Measurements from ENCODE around the gene CHST11. TPM values are rescaled to one million over a fixed set of nuclear protein-coding genes. Genes with fewer than 3 reads are reported as not detected.

CHST11 gene
- total and polyA plus RNA-seq, 2 donors from 2014 or later: 2.0 to 23.3 TPM

- intact Hi-C loops (cut with DNase I): no loop called here
- H3K9me3 ChIP-seq (ENCODE audit: control insufficient read depth in 2 of 3, insufficient read depth in 1 of 3, low read length in 3 of 3): no peaks in the 10 kb centered on the region
- FAIRE-seq (no peak), DNase-seq (no peak)
- H3K36me3 ChIP-seq (ENCODE audit: control insufficient read depth in 2 of 3, insufficient read depth in 3 of 3, low read length in 3 of 3): no peaks in the 10 kb centered on the region
- H3K4me1 ChIP-seq (ENCODE audit: control insufficient read depth in 2 of 3, insufficient read depth in 2 of 3, low read depth in 1 of 3, low read length in 3 of 3): no peaks in the 10 kb centered on the region
- no peak overlapping the region for H3K27ac ChIP-seq (ENCODE audit: low read depth in 2 of 2, low read length in 2 of 2)
- H3K27me3 ChIP-seq (ENCODE audit: control insufficient read depth, insufficient read depth, low read length): no peaks in the 10 kb centered on the region
- no peak overlapping the region for H3K9ac ChIP-seq (ENCODE audit: low read length in 3 of 3)
- no peak overlapping the region for H3K4me3 ChIP-seq (ENCODE audit: low read length in 3 of 3)
- no peak for TF ChIP-seq CTCF (IDR thresholded peaks at IDR 0.05; ENCODE audit: borderline replicate concordance, extremely low read depth, insufficient read depth)
Measured at GRCh38 chr12:104508752-104509446, 52.2 kb downstream of the CHST11 start.

- Histone ChIP-seq H3K27me3 (ENCODE audit: control insufficient read depth, insufficient read depth, low read length) (no peaks in the 10 kb centered on the region), H3K27ac (ENCODE audit: low read depth in 2 of 2, low read length in 2 of 2) (no peak overlapping the region), H3K9me3 (ENCODE audit: control insufficient read depth in 2 of 3, insufficient read depth in 1 of 3, low read length in 3 of 3) (no peaks in the 10 kb centered on the region), H3K9ac (ENCODE audit: low read length in 3 of 3) (no peak overlapping the region), H3K4me1 (ENCODE audit: control insufficient read depth in 2 of 3, insufficient read depth in 2 of 3, low read depth in 1 of 3, low read length in 3 of 3) (no peaks in the 10 kb centered on the region), H3K36me3 (ENCODE audit: control insufficient read depth in 2 of 3, insufficient read depth in 3 of 3, low read length in 3 of 3) (no peaks in the 10 kb centered on the region), H3K4me3 (ENCODE audit: low read length in 3 of 3) (no peak overlapping the region)
- no peak for FAIRE-seq
- DNase-seq: no peak
- no peak for TF ChIP-seq CTCF (IDR thresholded peaks at IDR 0.05; ENCODE audit: borderline replicate concordance, extremely low read depth, insufficient read depth)
- intact Hi-C loops (cut with DNase I): no loop called here
Measured at GRCh38 chr12:104510145-104510872, 53.6 kb downstream of the CHST11 start.

- no peaks in the 10 kb centered on the region for H3K36me3 ChIP-seq (ENCODE audit: control insufficient read depth in 2 of 3, insufficient read depth in 3 of 3, low read length in 3 of 3)
- FAIRE-seq: no peak
Measured at GRCh38 chr12:104510873-104511440, 54.2 kb downstream of the CHST11 start.

More at GRCh38 chr12:104510873-104511440, 54.2 kb downstream of the CHST11 start:
- no peaks in the 10 kb centered on the region for H3K9me3 ChIP-seq (ENCODE audit: control insufficient read depth in 2 of 3, insufficient read depth in 1 of 3, low read length in 3 of 3)
- H3K4me3 ChIP-seq (ENCODE audit: low read length in 3 of 3): no peak overlapping the region
- no peak for TF ChIP-seq CTCF (IDR thresholded peaks at IDR 0.05; ENCODE audit: borderline replicate concordance, extremely low read depth, insufficient read depth)
- H3K9ac ChIP-seq (ENCODE audit: low read length in 3 of 3): no peak overlapping the region
- no peaks in the 10 kb centered on the region for H3K4me1 ChIP-seq (ENCODE audit: control insufficient read depth in 2 of 3, insufficient read depth in 2 of 3, low read depth in 1 of 3, low read length in 3 of 3)
- no peak for DNase-seq
- no peaks in the 10 kb centered on the region for H3K27me3 ChIP-seq (ENCODE audit: control insufficient read depth, insufficient read depth, low read length)
- intact Hi-C loops (cut with DNase I): no loop called here
- H3K27ac ChIP-seq (ENCODE audit: low read depth in 2 of 2, low read length in 2 of 2): no peak overlapping the region
